Activated naive CD8-positive, alpha-beta T cell treated with anti-CD3 and anti-CD28 coated beads, Interleukin-2, amount 10 ng/mL, durations not matched to agents 7 days and 5 days (primary cell): Measurements from ENCODE around the gene CHD8. TPM values are rescaled to one million over a fixed set of nuclear protein-coding genes. Genes with fewer than 3 reads are reported as not detected.
"Not testable (repeated sequence)": the region's sequence is repeated elsewhere in the genome, so short reads cannot be mapped to it uniquely, and the experiment has no call there.

Experiments
- ATAC-seq: fragments of 150-1000 bp; cut with Tn5 transposase; one replicate; pipeline ENCODE4 v1.10.0; 2021; ENCODE audit warnings: low read depth, moderate library complexity
- POLR2A ChIA-PET: fragments of 350-600 bp; sonication (Branson Sonifier 250); formaldehyde crosslinking; loops from one replicate; lab custom pipeline; 2021; ENCODE audit warnings: antibody characterized with exemption; lab: Charles Lee
- DNase-seq: peaks from one replicate; pipeline ENCODE4 v3.0.0; 2021
- H3K27ac Mint-ChIP-seq: one replicate; pipeline ENCODE4 v1.8.0; 2022; ENCODE audit warnings: mild to moderate bottlenecking, mixed read lengths
- H3K27me3 Mint-ChIP-seq: one replicate; pipeline ENCODE4 v1.8.0; 2022; ENCODE audit warnings: mild to moderate bottlenecking, moderate library complexity, mixed read lengths
- H3K36me3 Mint-ChIP-seq: one replicate; pipeline ENCODE4 v1.8.0; 2021; ENCODE audit warnings: mild to moderate bottlenecking, mixed read lengths
- H3K4me1 Mint-ChIP-seq: one replicate; pipeline ENCODE4 v1.8.0; 2021; ENCODE audit warnings: mixed read lengths
- H3K4me3 Mint-ChIP-seq: one replicate; pipeline ENCODE4 v1.8.0; 2022; ENCODE audit warnings: mild to moderate bottlenecking, moderate library complexity, mixed read lengths
- H3K9me3 Mint-ChIP-seq: one replicate; pipeline ENCODE4 v1.8.0; 2021; ENCODE audit warnings: mixed read lengths
- total RNA-seq, 2 experiments: library from RNA; stranded (reverse); gene quantifications; one replicate each; pipeline ENCODE4 v1.2.3, GENCODE V29; 2021

CHD8 gene
- total RNA-seq, 2 experiments from 2014 or later: 128 to 133 TPM

- POLR2A ChIA-PET: interaction anchor here (1.1 to 1.5 kb wide), 2 partner anchors 55 to 117 kb away, joined by 4 to 8 read pairs; no protein-coding TSS in a partner anchor
- no peaks in the 10 kb centered on the region for H3K9me3 Mint-ChIP-seq
- DNase-seq: no peak
- H3K4me1 Mint-ChIP-seq: peaks cover 36% of the 10 kb centered on the region
- H3K36me3 Mint-ChIP-seq: peaks cover 30% of the 10 kb centered on the region
- H3K27ac Mint-ChIP-seq: peak overlapping the region; percentile 71
- ATAC-seq: no peak
- peak overlapping the region; percentile 78 for H3K4me3 Mint-ChIP-seq
- H3K27me3 Mint-ChIP-seq: no peaks in the 10 kb centered on the region
Measured at GRCh38 chr14:21382095-21382494, 73.8 kb downstream of the CHD8 start.

- POLR2A ChIA-PET: no interaction called here
- Mint-ChIP-seq H3K36me3 (peaks cover 24% of the 10 kb centered on the region), H3K4me3 (no peak overlapping the region), H3K9me3 (no peaks in the 10 kb centered on the region), H3K27ac (peak overlapping the region; percentile 5), H3K4me1 (peaks cover 31% of the 10 kb centered on the region), H3K27me3 (no peaks in the 10 kb centered on the region)
- DNase-seq (no peak), ATAC-seq (no peak)
Measured at GRCh38 chr14:21379338-21379737, 76.6 kb downstream of the CHD8 start.

- DNase-seq (no peak), ATAC-seq (no peak)
- Mint-ChIP-seq H3K27me3 (no peaks in the 10 kb centered on the region), H3K4me1 (peaks cover 6% of the 10 kb centered on the region), H3K36me3 (peaks cover 33% of the 10 kb centered on the region), H3K9me3 (no peaks in the 10 kb centered on the region), H3K4me3 (no peak overlapping the region), H3K27ac (no peak overlapping the region)
- POLR2A ChIA-PET: no interaction called here
Measured at GRCh38 chr14:21373980-21374379, 81.9 kb downstream of the CHD8 start.

- H3K27ac Mint-ChIP-seq, POLR2A ChIA-PET, H3K4me3 Mint-ChIP-seq: not testable (repeated sequence)
Measured at GRCh38 chr14:21372814-21373213, 83.1 kb downstream of the CHD8 start.

GRCh38 chr14:21369949-21370679 lies 85.8 kb downstream of the CHD8 start:
- Mint-ChIP-seq H3K4me1 (peaks cover 4% of the 10 kb centered on the region), H3K27me3 (no peaks in the 10 kb centered on the region), H3K4me3 (no peak overlapping the region), H3K9me3 (no peaks in the 10 kb centered on the region), H3K27ac (no peak overlapping the region), H3K36me3 (peaks cover 37% of the 10 kb centered on the region)
- ATAC-seq (no peak), DNase-seq (no peak)
- POLR2A ChIA-PET: no interaction called here

More at GRCh38 chr14:21372814-21373213, 83.1 kb downstream of the CHD8 start:
- peaks cover 38% of the 10 kb centered on the region for H3K36me3 Mint-ChIP-seq
- H3K27me3 Mint-ChIP-seq, H3K9me3 Mint-ChIP-seq, ATAC-seq, DNase-seq, H3K4me1 Mint-ChIP-seq: not testable (repeated sequence)

- peak overlapping the region; percentile 21 for H3K27ac Mint-ChIP-seq
- no peak overlapping the region for H3K4me3 Mint-ChIP-seq
- DNase-seq (no peak), ATAC-seq (no peak)
- POLR2A ChIA-PET: interaction anchor here (0.9 kb wide), 1 partner anchor 17 kb away, joined by 3 read pairs; no protein-coding TSS in a partner anchor
- peaks cover 45% of the 10 kb centered on the region for H3K36me3 Mint-ChIP-seq
- no peaks in the 10 kb centered on the region for H3K9me3 Mint-ChIP-seq
- peaks cover 3% of the 10 kb centered on the region for H3K4me1 Mint-ChIP-seq
- no peaks in the 10 kb centered on the region for H3K27me3 Mint-ChIP-seq
Measured at GRCh38 chr14:21367582-21368144, 88.3 kb downstream of the CHD8 start.

- DNase-seq: no peak
- Mint-ChIP-seq H3K4me1 (peaks cover 10% of the 10 kb centered on the region), H3K9me3 (no peaks in the 10 kb centered on the region), H3K36me3 (peaks cover 64% of the 10 kb centered on the region), H3K27me3 (no peaks in the 10 kb centered on the region), H3K4me3 (no peak overlapping the region), H3K27ac (no peak overlapping the region)
- POLR2A ChIA-PET: interaction anchor here (0.6 kb wide), 1 partner anchor 76 kb away, joined by 4 read pairs; no protein-coding TSS in a partner anchor
- no peak for ATAC-seq
Measured at GRCh38 chr14:21356511-21356910, 99.4 kb downstream of the CHD8 start.

- Mint-ChIP-seq H3K27ac (peak overlapping the region; percentile 62), H3K36me3 (peaks cover 52% of the 10 kb centered on the region)
Measured at GRCh38 chr14:21352587-21352986, 103.3 kb downstream of the CHD8 start.

GRCh38 chr14:21350539-21350938 lies 105.4 kb downstream of the CHD8 start:
- peaks cover 40% of the 10 kb centered on the region for H3K36me3 Mint-ChIP-seq
- POLR2A ChIA-PET: no interaction called here
- ATAC-seq (no peak), DNase-seq (no peak)
- H3K27me3 Mint-ChIP-seq: peaks cover 2% of the 10 kb centered on the region
- H3K4me1 Mint-ChIP-seq: peaks cover 5% of the 10 kb centered on the region
- H3K9me3 Mint-ChIP-seq: no peaks in the 10 kb centered on the region
- H3K27ac Mint-ChIP-seq: no peak overlapping the region
- no peak overlapping the region for H3K4me3 Mint-ChIP-seq

More at GRCh38 chr14:21352587-21352986, 103.3 kb downstream of the CHD8 start:
- Mint-ChIP-seq H3K4me3 (no peak overlapping the region), H3K27me3 (peaks cover 2% of the 10 kb centered on the region), H3K4me1 (peaks cover 10% of the 10 kb centered on the region), H3K9me3 (no peaks in the 10 kb centered on the region)
- no peak for DNase-seq
- POLR2A ChIA-PET: no interaction called here
- ATAC-seq: no peak

GRCh38 chr14:21347201-21347600 lies 108.7 kb downstream of the CHD8 start:
- no peak overlapping the region for H3K4me3 Mint-ChIP-seq

GRCh38 chr14:21346532-21347135 lies 109.3 kb downstream of the CHD8 start:
- POLR2A ChIA-PET: interaction anchor here (0.8 kb wide), 1 partner anchor 143 kb away, joined by 3 read pairs; no protein-coding TSS in a partner anchor
- Mint-ChIP-seq H3K4me1 (peaks cover 5% of the 10 kb centered on the region), H3K9me3 (no peaks in the 10 kb centered on the region), H3K27me3 (peaks cover 6% of the 10 kb centered on the region), H3K27ac (no peak overlapping the region), H3K4me3 (no peak overlapping the region), H3K36me3 (peaks cover 12% of the 10 kb centered on the region)
- ATAC-seq (no peak), DNase-seq (no peak)

More at GRCh38 chr14:21347201-21347600, 108.7 kb downstream of the CHD8 start:
- Mint-ChIP-seq H3K9me3 (no peaks in the 10 kb centered on the region), H3K27me3 (peaks cover 6% of the 10 kb centered on the region), H3K36me3 (peaks cover 17% of the 10 kb centered on the region), H3K27ac (no peak overlapping the region), H3K4me1 (peaks cover 5% of the 10 kb centered on the region)
- DNase-seq (no peak), ATAC-seq (no peak)
- POLR2A ChIA-PET: interaction anchor here (0.8 kb wide), 1 partner anchor 144 kb away, joined by 3 read pairs; no protein-coding TSS in a partner anchor

GRCh38 chr14:21343035-21343794 lies 112.7 kb downstream of the CHD8 start:
- Mint-ChIP-seq H3K9me3 (no peaks in the 10 kb centered on the region), H3K27ac (no peak overlapping the region), H3K4me3 (no peak overlapping the region), H3K36me3 (no peaks in the 10 kb centered on the region), H3K27me3 (peaks cover 6% of the 10 kb centered on the region), H3K4me1 (peaks cover 5% of the 10 kb centered on the region)
- ATAC-seq (no peak), DNase-seq (no peak)
- POLR2A ChIA-PET: no interaction called here
